ENCODE results near the gene IL3.

The IL3 gene

GRCh38 chr5:132044207-132044606 lies 16.2 kb upstream of the IL3 start:
- no peak for DNase-seq (ENCODE audit: low read depth)
- TF ChIP-seq, protein P1, sequence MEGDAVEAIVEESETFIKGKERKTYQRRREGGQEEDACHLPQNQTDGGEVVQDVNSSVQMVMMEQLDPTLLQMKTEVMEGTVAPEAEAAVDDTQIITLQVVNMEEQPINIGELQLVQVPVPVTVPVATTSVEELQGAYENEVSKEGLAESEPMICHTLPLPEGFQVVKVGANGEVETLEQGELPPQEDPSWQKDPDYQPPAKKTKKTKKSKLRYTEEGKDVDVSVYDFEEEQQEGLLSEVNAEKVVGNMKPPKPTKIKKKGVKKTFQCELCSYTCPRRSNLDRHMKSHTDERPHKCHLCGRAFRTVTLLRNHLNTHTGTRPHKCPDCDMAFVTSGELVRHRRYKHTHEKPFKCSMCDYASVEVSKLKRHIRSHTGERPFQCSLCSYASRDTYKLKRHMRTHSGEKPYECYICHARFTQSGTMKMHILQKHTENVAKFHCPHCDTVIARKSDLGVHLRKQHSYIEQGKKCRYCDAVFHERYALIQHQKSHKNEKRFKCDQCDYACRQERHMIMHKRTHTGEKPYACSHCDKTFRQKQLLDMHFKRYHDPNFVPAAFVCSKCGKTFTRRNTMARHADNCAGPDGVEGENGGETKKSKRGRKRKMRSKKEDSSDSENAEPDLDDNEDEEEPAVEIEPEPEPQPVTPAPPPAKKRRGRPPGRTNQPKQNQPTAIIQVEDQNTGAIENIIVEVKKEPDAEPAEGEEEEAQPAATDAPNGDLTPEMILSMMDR (IDR thresholded peaks at IDR 0.05; ENCODE audit: low read depth, low read length, missing control alignments) = no peak

DNA sequence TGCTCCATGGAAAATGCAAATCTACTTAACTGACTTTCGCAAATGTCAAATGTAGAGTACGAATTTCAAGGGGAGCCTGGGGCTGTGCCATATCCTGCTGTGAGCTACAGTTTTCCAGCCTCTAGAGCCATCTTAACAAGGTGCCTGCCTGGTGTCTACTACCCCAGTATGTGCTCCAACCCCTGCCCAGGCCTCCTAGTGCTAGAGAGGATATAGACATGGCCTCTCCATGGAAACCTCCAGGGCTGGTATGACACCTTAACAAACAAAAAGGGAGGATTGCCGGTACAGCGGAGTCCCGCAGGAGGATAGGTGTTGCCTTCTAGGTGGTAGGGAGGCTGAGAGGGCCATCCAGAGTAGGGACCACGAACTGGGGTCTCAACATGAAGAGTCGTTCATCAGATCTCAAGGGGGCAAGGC lies 13.6 kb upstream of the IL3 start:
- TF ChIP-seq, protein P1 (IDR thresholded peaks at IDR 0.05; ENCODE audit: low read depth, low read length, missing control alignments) = no peak
- no peak overlapping the region for H3K4me3 ChIP-seq (ENCODE audit: low read depth, low read length)
- no peak for DNase-seq (ENCODE audit: low read depth)

More at GRCh38 chr5:132044207-132044606, 16.2 kb upstream of the IL3 start:
- H3K4me3 ChIP-seq (ENCODE audit: low read depth, low read length) = no peak overlapping the region

DNA sequence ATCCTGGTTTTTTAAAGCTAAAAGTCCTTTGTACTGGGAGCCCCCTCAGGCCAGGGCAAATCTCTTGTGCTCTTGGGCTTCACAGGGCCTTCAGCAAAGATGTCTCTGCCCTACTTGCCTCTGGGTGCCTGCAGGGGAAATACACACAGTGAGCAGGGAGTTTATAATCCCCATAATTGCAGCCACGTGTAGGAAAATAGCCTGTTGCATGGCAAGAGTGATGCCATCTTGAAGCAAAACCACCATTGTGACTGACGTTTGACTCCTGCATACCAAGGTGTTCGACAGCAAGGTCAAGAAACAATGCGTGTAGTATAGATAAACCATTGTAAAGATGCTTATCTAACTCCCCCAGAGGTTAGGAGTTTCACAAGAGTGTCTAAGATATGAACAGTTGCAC lies 11.4 kb upstream of the IL3 start:
- no peak overlapping the region for H3K4me3 ChIP-seq (ENCODE audit: low read depth, low read length)
- DNase-seq (ENCODE audit: low read depth) = no peak
- TF ChIP-seq, protein P1 (IDR thresholded peaks at IDR 0.05; ENCODE audit: low read depth, low read length, missing control alignments) = no peak

DNA sequence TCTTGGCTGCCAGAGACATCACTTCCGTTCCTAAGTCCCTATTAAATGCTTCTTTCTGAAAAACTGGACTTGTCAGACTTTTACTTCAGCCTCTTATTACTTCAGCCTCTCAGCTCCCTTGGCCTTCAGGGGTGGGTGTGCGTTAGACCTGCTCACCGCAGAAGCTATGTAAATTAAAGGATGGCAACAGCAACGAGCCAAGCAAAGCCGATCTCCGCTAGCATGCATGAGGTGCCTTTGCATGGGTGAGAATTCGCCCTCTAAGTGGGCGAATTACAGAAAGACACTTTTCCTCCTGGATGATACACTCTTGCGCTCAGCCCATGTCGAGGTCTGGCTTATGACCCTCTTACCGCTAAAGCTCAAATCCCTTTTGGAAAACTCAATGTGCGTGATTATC lies 10.9 kb upstream of the IL3 start:
- TF ChIP-seq, protein P1 (IDR thresholded peaks at IDR 0.05; ENCODE audit: low read depth, low read length, missing control alignments) = no peak
- DNase-seq (ENCODE audit: low read depth) = no peak
- no peak overlapping the region for H3K4me3 ChIP-seq (ENCODE audit: low read depth, low read length)

DNA sequence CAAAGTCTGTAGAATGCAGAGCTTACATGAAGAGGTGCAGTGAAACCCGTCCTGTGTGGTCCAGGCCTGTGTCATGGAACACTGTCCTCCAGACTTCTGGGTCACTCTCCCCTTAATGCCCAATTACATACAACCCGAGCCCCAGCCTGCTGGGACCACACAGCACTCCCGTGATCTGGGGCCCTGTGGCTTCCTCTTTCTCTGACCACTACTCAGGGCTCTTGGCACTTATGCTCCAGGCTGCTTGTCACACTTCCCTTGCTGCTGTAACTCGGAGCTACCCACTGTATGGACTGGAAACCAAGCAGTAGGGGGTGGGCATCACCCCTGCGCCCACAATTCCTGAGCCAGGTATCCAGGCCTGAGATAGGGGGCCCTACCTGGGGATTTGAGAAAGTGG lies 10.3 kb upstream of the IL3 start:
- no peak overlapping the region for H3K4me3 ChIP-seq (ENCODE audit: low read depth, low read length)
- no peak for DNase-seq (ENCODE audit: low read depth)
- TF ChIP-seq, protein P1 (IDR thresholded peaks at IDR 0.05; ENCODE audit: low read depth, low read length, missing control alignments) = no peak

DNA sequence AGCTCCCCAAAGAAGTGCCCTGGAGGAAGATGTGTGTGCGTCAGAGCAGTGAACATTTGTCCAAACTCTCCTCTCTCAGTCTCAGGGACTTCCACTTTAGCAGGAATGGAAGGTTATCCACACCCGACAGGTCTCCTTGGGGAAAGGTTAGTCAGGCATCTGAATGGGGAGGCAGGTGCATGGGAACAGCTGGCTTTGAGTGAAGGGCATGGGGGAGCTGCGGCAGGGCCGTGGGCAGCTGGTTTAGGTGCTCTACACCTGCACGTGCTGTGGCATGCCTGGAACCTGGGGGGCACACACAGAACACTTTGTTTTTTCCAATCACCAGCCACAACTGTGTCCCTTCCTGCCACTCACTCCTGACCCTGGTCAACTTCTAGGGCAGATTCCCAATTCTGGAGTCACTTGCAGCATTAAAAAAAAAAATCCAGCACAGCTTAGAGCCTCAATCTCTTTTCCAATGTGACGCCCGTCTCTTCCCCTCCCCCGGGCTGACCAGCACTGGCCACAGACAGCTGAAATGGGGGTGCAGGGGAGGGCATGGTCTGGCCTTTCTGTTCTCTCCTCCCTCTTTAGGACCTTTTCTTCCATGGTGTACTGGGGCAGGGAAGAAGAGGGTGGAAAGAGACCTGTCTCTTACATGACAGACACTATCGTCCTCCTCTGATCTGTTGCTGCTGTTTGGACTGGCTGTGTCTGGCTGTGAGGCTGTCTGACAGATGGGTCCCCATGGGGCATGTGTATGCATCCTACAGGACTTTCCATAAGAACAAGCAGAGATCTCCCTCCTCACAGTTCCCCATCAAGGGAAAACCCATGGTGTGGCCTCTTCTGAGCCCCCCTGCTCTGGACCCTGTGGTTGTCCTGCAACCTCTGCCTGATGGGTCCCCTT lies 9.5 kb upstream of the IL3 start:
- TF ChIP-seq, protein P1 (IDR thresholded peaks at IDR 0.05; ENCODE audit: low read depth, low read length, missing control alignments) = no peak
- no peak for DNase-seq (ENCODE audit: low read depth)
- H3K4me3 ChIP-seq (ENCODE audit: low read depth, low read length) = no peak overlapping the region

DNA sequence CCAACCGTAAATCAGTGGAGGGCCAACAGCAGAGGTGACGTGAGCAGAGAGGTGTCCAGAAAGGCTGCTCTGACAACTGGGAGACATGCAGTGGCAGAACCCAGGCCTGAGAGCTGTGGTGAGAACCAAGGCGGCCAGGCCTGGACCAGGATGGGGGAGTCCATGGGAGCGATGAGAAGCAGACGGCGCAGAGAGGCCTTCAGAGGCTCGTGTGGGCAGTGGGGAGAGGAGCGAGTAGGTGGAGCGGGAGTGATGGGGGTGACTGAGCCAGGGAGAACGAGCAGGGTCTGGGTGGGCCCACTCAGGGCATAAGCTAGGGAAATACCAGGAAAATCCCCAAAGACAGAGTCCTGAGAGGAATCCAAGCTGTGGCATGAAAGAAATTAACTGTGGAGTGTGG lies 7.9 kb upstream of the IL3 start:
- no peak for DNase-seq (ENCODE audit: low read depth)
- TF ChIP-seq, protein P1 (IDR thresholded peaks at IDR 0.05; ENCODE audit: low read depth, low read length, missing control alignments) = no peak

More for the DNA sequence above, 7.9 kb upstream of the IL3 start:
- no peak overlapping the region for H3K4me3 ChIP-seq (ENCODE audit: low read depth, low read length)

All from GM12864 (cell line).